PC-9 (cell line): ENCODE measurements around the gene RAD1. TPM values are rescaled to one million over a fixed set of nuclear protein-coding genes. Genes with fewer than 3 reads are reported as not detected.

Source experiments
- BruUV-seq: library from RNA; stranded (reverse); fragments of 400-500 nt; replicated peaks from 2 replicates; lab custom pipeline; 2021; lab: Mats Ljungman, UMichigan
- CTCF ChIA-PET: fragments of 300-600 bp; sonication (Branson Sonifier 250); formaldehyde crosslinking; loops from one replicate; lab custom pipeline; 2022; ENCODE audit warnings: antibody characterized with exemption; lab: Charles Lee
- POLR2A ChIA-PET: fragments of 300-600 bp; sonication (Branson Sonifier 250); formaldehyde crosslinking; loops from one replicate; lab custom pipeline; 2022; ENCODE audit warnings: antibody characterized with exemption; ENCODE audit not compliant: unreplicated experiment; lab: Charles Lee
- DNase-seq, 2 experiments: peaks; one replicate each; pipeline versions ENCODE4 v3.0.0 to v3.0.0-alpha.2; 2015 to 2022; ENCODE audit warnings: mixed read lengths in 1 of 2
- H2AFZ ChIP-seq: fragments of 200-600 bp; sonication (generic); 2 replicates; pipeline ENCODE4 v1.8.1; 2017; ENCODE audit warnings: antibody characterized with exemption
- H3F3A ChIP-seq: fragments of 200-600 bp; sonication (generic); 2 replicates; pipeline ENCODE4 v1.8.1; 2017; ENCODE audit warnings: antibody characterized with exemption, mild to moderate bottlenecking, low read depth; ENCODE audit not compliant: insufficient read depth
- H3K27ac ChIP-seq: fragments of 200-600 bp; sonication (generic); 2 replicates; pipeline ENCODE4 v1.6.1; 2016; ENCODE audit warnings: mixed run types
- H3K27me3 ChIP-seq: fragments of 200-600 bp; sonication (generic); 2 replicates; pipeline ENCODE4 v1.6.1; 2016; ENCODE audit warnings: low read depth, mixed run types; ENCODE audit not compliant: insufficient read depth
- H3K36me3 ChIP-seq: fragments of 200-600 bp; sonication (generic); 2 replicates; pipeline ENCODE4 v1.6.1; 2016; ENCODE audit warnings: low read depth, mixed run types
- H3K4me1 ChIP-seq: fragments of 200-600 bp; sonication (generic); replicated peaks from 2 replicates; pipeline ENCODE4 v1.6.1; 2016; ENCODE audit warnings: mixed run types; ENCODE audit not compliant: insufficient read depth
- H3K4me2 ChIP-seq: fragments of 200-600 bp; sonication (generic); 2 replicates; pipeline ENCODE4 v1.6.1; 2017; ENCODE audit warnings: mixed run types
- H3K4me3 ChIP-seq: fragments of 200-600 bp; sonication (generic); 2 replicates; pipeline ENCODE4 v1.6.1; 2016; ENCODE audit warnings: mixed run types
- H3K79me2 ChIP-seq: fragments of 200-600 bp; sonication (generic); 2 replicates; pipeline ENCODE4 v1.6.1; 2017; ENCODE audit warnings: low read depth, mixed run types
- H3K9me2 ChIP-seq: fragments of 200-600 bp; sonication (generic); 2 replicates; pipeline ENCODE4 v1.8.1; 2017; ENCODE audit warnings: mild to moderate bottlenecking; ENCODE audit not compliant: insufficient read depth
- H3K9me3 ChIP-seq: fragments of 200-600 bp; sonication (generic); 2 replicates; pipeline ENCODE4 v1.8.1; 2016; ENCODE audit warnings: low read depth; ENCODE audit not compliant: insufficient read depth
- H4K20me1 ChIP-seq: fragments of 200-600 bp; sonication (generic); 2 replicates; pipeline ENCODE4 v1.8.1; 2017; ENCODE audit not compliant: insufficient read depth
- EZH2 ChIP-seq: fragments of 200-600 bp; sonication (generic); IDR thresholded peaks from 2 replicates; pipeline ENCODE4 v1.8.0; 2017; ENCODE audit warnings: antibody characterized with exemption, low read depth
- intact Hi-C: fragments of 100-400 bp; cut with micrococcal nuclease; formaldehyde crosslinking; loops from one replicate; pipeline ENCODE4 v1.10.0; 2022; ENCODE audit not compliant: unreplicated experiment
- total RNA-seq: library from RNA; stranded (reverse); gene quantifications from 2 replicates; pipeline ENCODE4 v1.2.3, GENCODE V29; 2021
- TF ChIP-seq, protein P1 (sequence below): fragments of 200-600 bp; sonication (generic); conservative IDR thresholded peaks from 2 replicates; pipeline ENCODE4 v1.6.1; 2017; ENCODE audit warnings: mixed run types, antibody characterized with exemption, mild to moderate bottlenecking, moderate library complexity

The RAD1 gene
- total RNA-seq, 1 experiment from 2014 or later = 63.0 TPM

DNA sequence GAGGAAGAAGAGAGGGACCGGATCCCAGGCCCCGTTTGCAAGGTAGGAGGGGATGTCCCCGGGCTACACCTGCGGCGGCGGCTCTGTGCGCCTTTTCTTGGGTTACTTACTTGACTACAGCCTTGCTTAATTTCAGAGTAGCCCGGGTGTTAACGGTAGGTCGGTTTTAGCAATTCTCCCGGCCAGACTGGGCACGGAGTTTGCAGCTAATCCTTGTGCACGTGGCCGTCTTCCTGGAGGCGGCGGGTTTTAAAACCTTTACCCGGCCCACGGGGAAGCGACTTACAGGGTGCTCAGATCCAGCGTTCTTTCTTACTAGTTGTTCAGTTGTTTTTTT is 520 bp upstream of the RAD1 start:
- peak overlapping the region; percentile 96 for H3K4me2 ChIP-seq
- H3K27ac ChIP-seq = peak overlapping the region; percentile 73
- H4K20me1 ChIP-seq = peaks cover 20% of the 10 kb centered on the region; the same call in 1 of the 2 replicates
- H2AFZ ChIP-seq = peak overlapping the region; percentile 88
- intact Hi-C loops = loop anchor here (1.0 to 10.0 kb wide), 6 partner anchors 8 to 1476 kb away; partner anchors contain the start of genes DNAJC21 and TARS1
- no peak for DNase-seq
- H3K79me2 ChIP-seq = peaks cover 84% of the 10 kb centered on the region
- no peaks in the 10 kb centered on the region for H3K9me2 ChIP-seq
- H3K4me1 ChIP-seq = peaks cover 46% of the 10 kb centered on the region
- ChIA-PET POLR2A (interaction anchor here (0.5 to 1.4 kb wide), 7 partner anchors 8 to 1439 kb away, joined by 3 to 87 read pairs (median 6); partner anchors contain the start of gene DNAJC21), CTCF (interaction anchor here (1.4 to 1.9 kb wide), 7 partner anchors 8 to 441 kb away, joined by 3 to 13 read pairs (median 5); partner anchors contain the start of gene DNAJC21)
- BruUV-seq = TSS peak; percentile 62
- no peaks in the 10 kb centered on the region for H3K9me3 ChIP-seq
- peaks cover 36% of the 10 kb centered on the region for H3K36me3 ChIP-seq
- no peaks in the 10 kb centered on the region for H3K27me3 ChIP-seq
- peak overlapping the region; percentile 81 for H3K4me3 ChIP-seq
- TF ChIP-seq, protein P1, sequence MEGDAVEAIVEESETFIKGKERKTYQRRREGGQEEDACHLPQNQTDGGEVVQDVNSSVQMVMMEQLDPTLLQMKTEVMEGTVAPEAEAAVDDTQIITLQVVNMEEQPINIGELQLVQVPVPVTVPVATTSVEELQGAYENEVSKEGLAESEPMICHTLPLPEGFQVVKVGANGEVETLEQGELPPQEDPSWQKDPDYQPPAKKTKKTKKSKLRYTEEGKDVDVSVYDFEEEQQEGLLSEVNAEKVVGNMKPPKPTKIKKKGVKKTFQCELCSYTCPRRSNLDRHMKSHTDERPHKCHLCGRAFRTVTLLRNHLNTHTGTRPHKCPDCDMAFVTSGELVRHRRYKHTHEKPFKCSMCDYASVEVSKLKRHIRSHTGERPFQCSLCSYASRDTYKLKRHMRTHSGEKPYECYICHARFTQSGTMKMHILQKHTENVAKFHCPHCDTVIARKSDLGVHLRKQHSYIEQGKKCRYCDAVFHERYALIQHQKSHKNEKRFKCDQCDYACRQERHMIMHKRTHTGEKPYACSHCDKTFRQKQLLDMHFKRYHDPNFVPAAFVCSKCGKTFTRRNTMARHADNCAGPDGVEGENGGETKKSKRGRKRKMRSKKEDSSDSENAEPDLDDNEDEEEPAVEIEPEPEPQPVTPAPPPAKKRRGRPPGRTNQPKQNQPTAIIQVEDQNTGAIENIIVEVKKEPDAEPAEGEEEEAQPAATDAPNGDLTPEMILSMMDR = no peak
- TF ChIP-seq EZH2 = no peak
- H3F3A ChIP-seq = peaks cover 39% of the 10 kb centered on the region

DNA sequence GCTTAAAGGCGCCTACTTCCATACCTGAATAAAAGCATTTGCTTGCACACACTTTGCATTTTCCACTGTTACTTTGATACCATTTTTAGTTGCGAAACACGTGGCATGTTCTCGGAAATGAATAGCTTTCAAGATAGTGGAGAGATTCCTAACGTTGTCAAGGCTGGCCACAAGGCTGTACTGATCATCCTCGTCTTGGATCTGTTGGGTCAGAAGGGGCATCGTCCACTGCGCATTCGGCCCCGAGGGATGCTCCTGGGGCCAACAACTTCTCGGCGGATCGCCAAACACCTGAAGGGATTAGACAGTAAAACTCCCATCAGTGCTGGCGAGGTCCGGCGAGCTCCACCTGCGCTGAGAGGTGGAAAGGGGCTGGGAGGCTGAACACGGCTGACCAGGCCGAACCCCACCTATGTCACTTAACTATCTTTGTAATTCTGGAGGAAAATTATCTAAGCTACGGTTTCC is 599 bp downstream of the RAD1 start:
- Histone ChIP-seq H3K4me3 (peak overlapping the region; percentile 81), H3K27me3 (no peaks in the 10 kb centered on the region), H3K4me2 (peak overlapping the region; percentile 96), H3K27ac (peak overlapping the region; percentile 73), H4K20me1 (peaks cover 11% of the 10 kb centered on the region; the same call in 1 of the 2 replicates), H2AFZ (peak overlapping the region; percentile 88), H3K9me2 (no peaks in the 10 kb centered on the region), H3K4me1 (peaks cover 36% of the 10 kb centered on the region), H3K9me3 (no peaks in the 10 kb centered on the region), H3K36me3 (peaks cover 31% of the 10 kb centered on the region), H3F3A (peaks cover 28% of the 10 kb centered on the region), H3K79me2 (peaks cover 73% of the 10 kb centered on the region)
- CTCF ChIA-PET = interaction anchor here (0.9 to 1.9 kb wide), 8 partner anchors 9 to 1012 kb away, joined by 3 to 13 read pairs (median 4); partner anchors contain the start of gene DNAJC21
- TSS peak; percentile 46 for BruUV-seq
- intact Hi-C loops = loop anchor here (1.0 to 10.0 kb wide), 6 partner anchors 10 to 1474 kb away; partner anchors contain the start of genes DNAJC21 and TARS1
- POLR2A ChIA-PET = interaction anchor here (0.5 to 1.4 kb wide), 9 partner anchors 9 to 1474 kb away, joined by 3 to 87 read pairs (median 6); partner anchors contain the start of genes DNAJC21 and TARS1
- no peak for TF ChIP-seq EZH2
- TF ChIP-seq, protein P1 = no peak
- DNase-seq = peak in 1 of 2 experiments; percentile 50

DNA sequence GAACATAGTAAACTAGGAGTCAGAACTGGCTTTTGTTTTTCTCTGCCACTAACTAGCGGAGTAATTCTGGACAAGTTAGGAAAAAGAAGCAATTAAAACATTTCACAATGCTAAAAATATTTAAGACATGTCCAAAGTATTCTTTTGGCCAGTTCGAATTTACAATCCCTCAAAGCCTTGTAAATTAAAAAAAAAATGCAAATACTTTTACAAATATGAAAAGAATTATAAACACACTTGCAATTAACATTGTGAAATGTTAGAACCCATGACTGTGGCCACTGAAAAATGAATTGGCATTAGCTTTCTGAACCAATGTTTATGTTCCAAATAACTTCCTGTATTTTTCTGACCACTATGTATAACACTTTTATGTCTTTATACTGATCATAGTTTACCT is 2.2 kb downstream of the RAD1 start:
- no peaks in the 10 kb centered on the region for H3K27me3 ChIP-seq
- no peak overlapping the region for H3K27ac ChIP-seq
- peaks cover 21% of the 10 kb centered on the region for H3F3A ChIP-seq
- H3K9me2 ChIP-seq = no peaks in the 10 kb centered on the region
- intact Hi-C loops = loop anchor here (10.0 kb wide), 1 partner anchor 1012 kb away; no protein-coding TSS in a partner anchor
- POLR2A ChIA-PET = no interaction called here
- H3K4me3 ChIP-seq = peak overlapping the region; percentile 81; the same call in 1 of the 2 replicates
- H3K4me1 ChIP-seq = peaks cover 30% of the 10 kb centered on the region
- H2AFZ ChIP-seq = no peak overlapping the region
- peaks cover 57% of the 10 kb centered on the region for H3K79me2 ChIP-seq
- H3K36me3 ChIP-seq = peaks cover 38% of the 10 kb centered on the region
- peak overlapping the region; percentile 96 for H3K4me2 ChIP-seq
- CTCF ChIA-PET = no interaction called here
- peaks cover 7% of the 10 kb centered on the region; the same call in 1 of the 2 replicates for H4K20me1 ChIP-seq
- no peaks in the 10 kb centered on the region for H3K9me3 ChIP-seq
- no peak for TF ChIP-seq EZH2
- DNase-seq = no peak
- no TSS peak for BruUV-seq
